Measurements from ENCODE around the gene POLE2.
"Not testable (repeated sequence)": the region's sequence is repeated elsewhere in the genome, so short reads cannot be mapped to it uniquely, and the experiment has no call there.

The POLE2 gene

DNA sequence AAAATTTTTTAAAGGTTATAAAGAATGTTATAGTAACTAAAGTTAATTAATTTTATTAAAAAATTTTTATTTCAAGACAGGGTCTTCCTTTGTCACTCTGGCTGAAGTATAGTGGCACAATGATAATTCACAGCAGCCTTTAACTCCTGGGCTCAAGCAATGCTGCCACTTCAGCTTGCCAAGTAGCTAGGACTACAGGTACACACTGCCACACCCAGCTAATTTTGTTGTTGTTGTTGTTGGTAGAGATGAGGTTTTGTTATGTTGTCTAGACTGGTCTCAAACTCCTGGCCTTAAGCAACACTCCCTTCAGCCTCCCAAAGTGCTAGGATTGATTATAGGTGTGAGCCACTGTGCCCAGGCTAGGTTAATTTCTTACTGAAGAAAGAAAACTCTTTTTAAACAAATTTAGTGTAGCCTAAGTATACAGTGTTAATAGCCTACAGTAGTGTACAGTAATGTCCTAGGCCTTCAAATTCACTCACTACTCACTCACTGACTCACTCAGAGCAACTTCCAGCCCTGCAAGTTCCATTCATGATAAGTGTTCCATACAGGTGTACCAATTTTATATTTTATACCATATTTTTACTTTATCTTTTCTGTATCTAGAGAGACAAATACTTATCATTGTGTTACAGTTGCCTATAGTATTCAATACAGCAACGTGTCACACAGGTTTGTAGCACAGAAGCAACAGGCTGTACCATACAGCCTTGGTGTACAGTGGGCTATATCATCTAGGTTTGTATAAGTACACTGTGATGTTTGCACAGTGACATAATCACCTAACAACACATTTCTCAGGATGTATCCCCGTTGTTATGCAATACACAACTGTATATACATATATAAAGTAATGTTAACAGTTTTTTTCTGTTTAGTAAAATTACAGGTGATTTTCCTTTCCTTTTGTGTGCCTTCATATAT lies 28.2 kb downstream of the POLE2 start:
- no peak for ATAC-seq

DNA sequence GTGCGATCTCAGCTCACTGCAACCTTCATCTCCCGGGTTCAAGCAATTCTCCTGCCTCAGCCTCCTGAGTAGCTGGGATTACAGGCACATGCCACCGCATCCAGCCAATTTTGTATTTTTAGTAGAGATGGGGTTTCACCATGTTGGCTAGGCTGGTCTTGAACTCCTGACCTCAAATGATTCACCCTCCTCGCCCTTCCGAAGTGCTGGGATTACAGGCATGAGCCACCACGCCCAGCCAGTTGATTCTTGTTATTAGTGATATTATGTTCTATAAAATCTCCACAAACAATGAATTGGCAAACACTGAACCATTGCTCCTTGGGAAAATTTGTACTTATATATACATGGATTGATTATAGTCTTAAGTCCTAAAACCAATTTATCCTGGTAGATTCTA lies 30.5 kb downstream of the POLE2 start:
- not testable (repeated sequence) for ATAC-seq

DNA sequence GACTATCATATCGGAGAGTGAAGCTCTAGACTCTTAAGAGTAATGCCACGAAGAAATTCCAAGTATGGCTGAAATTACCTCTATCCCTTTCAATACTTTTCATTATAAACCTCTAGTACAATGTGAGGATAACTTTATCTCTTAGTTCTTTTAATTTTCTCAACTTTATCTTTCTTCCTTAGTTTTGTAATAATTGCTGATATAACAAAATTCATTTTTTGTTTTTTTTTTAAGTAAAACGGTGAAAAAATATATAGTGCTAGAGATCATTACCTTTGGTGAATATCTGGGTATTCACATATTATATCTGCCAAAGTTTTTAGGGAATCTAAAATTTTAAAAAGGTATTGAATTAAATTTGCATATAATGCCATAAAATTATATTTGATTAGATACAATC lies 33.5 kb downstream of the POLE2 start:
- ATAC-seq: no peak

DNA sequence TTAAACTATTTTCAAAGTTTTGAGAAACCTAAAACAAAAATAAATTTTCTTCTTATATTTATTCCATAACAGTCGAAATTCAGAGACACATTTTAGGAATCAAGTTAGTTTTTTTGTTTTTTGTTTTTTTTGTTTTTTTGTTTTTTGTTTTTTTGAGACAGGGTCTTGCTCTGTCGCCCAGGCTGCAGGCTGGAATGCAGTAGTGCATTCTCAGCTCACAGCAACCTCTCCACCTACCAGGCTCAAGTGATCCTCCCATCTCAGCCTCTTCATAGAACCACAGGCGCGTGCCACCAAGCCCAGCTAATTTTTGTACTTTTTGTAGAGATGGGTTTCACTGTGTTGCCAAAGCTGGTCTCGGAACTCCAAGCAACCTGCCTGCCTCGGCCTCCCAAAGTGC lies 34.5 kb downstream of the POLE2 start:
- no peak for ATAC-seq

DNA sequence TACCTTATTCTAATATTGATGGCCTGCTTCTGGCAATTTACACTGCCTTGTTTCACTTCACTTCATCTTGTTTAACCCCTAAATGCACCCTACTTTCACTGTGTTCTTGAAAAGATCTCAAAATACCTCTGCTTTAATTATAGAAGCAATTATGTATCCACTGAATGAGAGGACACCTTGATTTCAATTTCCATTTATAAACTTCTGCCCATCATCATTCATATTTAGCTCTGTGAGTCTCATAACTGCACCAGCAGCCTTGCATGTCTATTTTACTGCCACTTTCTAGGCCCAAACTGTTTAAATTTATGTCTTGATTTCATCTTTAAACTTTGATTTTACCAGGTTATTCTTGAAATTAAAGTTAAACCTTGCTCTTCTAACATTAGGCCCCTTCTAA lies 45.9 kb downstream of the POLE2 start:
- ATAC-seq: no peak

DNA sequence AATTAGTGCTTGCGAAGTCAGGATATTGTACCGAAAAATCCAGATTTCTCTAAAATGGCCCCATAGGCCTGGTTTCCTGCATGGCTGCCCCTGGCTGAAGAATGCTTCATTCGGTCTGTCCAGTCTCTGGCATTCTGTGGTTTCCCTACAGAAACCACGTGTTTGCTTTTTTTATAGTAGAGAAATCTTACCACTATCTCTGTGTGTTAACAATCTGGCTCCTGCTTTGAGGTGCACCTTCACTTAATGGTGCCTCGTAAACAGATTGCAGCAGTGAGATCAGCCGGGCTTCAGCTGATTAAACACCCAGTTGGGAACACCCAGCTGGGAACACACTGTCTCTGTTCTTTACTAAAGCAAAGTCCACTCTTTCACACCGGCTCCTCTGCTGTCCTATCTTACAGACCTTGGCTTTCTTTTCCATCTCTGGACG lies 46.3 kb downstream of the POLE2 start:
- ATAC-seq: no peak

DNA sequence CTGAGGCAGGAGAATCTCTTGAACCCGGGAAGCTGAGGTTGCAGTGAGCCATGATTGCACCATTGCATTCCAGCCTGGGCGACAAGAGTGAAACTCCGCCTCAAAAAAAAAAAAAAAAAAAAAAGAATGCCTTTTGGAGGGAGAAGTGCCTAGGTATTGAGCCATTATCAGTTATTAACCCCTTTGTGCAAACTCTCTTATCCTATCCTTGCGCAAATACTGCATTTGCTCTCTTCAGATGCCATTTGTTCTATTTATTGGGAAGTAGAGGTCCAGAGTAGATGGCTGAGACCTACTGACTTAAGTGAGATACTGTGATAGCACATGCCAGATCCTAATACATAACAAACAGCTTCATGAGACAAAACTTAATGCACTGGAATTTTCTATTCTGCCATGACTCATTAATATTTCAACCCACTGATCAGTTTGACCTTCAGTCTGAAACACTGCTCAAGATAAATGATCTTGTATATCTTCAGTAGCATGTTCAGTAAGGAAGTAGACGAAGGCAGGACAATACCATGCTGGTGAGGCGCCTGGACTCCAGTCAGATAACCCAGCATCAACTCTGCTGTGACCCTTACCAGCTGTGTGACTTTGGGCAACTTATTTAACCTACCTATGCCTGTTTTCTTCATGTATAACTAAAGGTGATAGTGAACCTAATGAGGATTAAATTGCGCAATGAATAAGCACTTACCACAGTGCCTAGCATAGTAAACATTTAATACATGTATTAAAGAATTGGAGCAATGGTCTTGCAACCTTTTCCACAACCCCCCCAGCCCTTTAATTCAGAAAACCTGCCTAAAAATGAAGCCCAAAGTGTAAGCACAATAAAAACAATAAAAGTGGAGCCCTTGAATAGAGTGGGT lies 47.2 kb downstream of the POLE2 start:
- no peak for ATAC-seq

DNA sequence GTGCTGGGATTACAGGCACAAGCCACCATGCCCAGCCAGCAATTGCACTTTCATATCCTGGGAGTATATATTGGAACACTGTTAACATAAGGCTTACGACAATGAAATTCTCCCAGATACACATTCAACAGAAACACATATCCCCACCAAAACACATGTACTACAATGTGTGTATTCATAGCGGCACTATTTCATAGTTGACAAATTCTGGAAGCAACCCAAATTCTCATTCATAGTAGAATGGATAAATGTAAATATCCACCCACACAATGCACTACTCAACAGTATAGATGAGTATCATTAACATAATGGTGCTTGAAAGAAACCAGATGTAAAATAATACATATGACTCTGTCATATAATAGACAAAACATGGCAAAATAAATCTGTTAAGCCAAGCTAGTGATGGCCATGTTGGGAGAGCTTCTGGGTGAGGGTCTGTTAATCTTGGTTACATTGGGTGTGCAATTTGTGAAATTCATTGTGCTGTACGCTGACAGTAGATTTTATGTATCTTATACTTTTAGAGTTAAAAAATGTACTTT lies 50.4 kb downstream of the POLE2 start:
- no peak for ATAC-seq

DNA sequence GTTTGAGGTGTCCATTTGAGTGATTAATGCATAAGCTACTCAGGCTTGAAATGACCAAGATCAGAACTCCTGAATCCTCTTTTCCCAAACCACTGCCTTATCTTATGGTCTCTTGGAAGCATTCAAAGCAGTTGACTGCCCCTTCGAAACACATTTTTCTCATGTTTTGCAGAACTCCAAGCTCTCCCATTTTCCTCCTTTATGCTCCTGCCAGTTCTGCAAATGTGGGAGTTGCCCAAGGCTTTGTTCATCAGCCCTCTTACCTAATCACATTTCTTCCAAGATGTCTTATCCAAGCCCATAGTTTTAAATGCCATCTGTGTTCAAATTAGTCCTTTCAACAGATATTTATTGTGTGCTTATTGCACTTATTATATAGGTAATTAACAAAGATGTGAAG lies 51.1 kb downstream of the POLE2 start:
- ATAC-seq: no peak

DNA sequence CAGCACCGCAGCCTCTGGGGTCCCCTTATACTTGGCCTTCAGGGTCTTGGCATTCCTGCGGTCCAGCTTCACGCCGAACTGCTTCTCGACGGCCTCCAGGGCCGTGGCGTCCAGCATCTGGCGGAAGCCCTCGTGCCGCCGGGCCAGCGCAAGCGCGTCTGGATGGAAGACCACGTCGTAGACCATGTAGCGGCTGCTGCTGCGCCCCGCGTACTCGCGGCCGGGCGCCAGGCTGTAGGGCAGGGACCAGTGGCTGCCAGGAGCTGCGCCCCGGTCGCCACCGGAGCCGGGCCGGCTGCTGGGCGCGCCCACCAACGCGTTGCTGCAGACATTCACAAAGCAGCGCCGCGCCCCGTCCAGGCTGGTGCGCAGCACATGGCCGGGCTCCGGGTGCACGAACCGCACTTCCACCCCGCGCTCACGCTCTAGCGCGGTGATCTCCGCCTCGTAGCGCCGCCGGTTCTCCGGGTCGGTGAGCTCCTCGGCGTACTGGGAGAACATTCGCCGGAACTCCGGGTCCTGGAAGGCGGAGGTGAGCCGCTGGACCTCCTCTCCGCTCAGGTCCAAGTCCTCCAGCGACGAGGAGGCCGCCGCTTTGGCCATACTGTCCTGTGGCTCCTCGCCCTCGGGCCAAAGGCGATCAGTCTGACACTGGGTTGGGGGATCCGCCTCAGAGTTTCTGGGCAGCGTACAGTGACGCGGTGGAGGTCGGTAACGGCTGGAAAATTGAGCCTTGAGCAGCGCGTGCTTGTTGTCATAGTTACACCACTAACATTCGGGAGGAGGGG lies 53.3 kb downstream of the POLE2 start, which contains the start of gene DNAAF2:
Gene DNAAF2 (minus strand): TSS at position 698 of the 788 bp plus-strand sequence. CDS start 95 bp downstream, at position 603.
- ATAC-seq: peak; percentile 27 to 39

DNA sequence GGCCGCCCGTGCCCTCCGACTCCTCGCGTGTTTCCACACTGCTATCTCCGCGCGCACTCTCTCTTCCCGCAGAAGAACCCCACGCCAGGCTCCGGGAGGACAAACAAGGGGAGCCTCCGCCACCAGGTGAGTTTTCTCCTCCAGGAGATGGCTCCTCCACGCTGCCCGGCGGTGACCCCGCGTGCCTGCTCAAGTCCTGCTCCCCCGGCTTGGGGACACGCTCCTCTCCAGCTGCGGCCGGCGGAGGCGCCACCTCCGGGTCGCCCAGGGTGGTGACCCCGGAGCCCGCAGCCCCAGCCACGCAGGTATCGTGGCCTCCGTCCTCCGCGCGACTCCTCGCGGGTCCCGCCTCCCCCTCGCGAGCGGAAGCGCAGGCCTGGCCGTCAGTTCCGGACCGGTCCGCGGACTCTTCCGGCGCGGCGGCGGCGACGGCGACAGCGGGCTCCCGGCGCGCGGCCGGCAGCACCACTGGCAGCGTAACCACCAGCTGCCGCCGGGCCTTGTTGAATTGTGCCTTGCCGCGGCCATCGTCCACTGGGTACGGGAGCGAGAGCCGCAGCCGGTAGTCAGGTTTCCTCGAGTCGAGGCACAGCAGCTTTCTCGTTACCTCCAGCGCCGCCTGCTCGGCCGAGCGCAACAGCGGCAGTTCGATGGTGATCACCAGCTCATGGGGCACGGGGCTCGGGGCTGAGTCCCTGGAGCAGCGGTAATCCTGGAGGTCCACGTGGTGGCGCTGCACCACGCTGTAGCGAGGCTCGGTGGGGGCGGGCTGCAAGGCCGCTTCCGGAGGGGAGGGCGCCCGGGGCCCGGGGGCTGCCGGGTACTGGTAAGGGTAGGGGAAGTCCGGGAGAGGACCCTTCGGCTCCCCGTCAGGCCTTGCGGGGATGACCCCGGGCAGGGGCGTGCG lies 54.1 kb downstream of the POLE2 start:
- peak; percentile 77 to 85 for ATAC-seq

DNA sequence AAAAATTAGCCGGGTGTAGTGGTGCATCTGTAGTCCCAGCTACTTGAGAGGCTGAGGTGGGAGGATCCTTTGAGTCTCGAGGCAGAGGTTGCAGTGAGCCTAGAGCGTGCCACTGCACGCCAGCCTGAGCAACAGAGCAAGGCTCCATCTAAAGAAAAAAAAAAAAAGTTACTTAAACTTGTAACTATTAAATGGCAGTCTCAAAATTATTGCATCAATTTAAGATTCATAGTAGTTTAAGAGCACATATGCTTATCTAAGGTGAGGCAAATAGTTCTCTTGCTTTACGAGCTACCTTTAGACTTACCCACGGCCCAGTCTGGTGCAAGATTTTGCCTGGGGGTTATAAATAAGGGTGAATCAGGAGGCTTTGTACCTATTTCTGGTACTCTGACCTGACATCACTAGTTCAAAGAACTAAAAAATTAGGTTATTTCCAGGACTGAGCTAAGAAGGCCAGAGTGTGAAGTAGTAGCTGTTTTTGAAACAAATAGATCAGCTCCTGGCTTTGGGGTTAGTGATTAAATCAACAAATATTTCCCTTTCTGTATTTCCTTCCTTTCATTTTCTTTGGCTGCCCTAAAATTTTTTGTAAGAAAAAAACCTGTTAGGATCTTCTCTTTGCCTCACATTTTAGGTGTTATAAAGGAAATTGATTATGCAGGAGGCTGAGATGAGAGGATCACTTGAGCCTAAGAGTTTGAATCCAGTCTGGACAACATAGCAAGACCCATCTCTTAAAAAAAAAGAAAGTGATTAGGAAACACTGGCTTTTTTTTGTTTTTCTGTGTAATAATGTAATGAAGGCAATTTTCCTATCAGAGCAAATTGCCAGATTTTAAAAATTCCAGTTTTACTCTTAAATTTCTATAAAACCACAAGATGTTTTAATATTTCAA lies 63.8 kb downstream of the POLE2 start:
- peak in 1 of 2 donors; percentile 2 for ATAC-seq

DNA sequence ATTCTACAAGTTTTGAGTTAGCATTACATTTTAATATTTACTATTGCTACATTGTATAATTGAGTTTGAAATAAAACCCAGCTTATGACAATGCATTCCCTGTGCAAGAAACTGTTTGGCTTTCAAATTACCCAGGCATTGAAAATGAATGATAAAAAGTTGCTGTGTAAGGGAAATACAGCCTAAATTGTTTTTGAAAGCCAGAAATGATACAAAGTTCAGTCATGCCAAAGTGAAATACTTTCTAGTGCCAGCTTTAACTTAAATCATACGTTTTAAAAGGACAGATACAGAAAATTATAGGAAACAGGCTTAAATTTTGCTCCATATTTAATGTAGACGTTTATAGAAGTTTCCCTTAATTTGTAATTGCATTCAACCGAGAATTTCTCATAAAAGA lies 64.6 kb downstream of the POLE2 start:
- no peak for ATAC-seq

DNA sequence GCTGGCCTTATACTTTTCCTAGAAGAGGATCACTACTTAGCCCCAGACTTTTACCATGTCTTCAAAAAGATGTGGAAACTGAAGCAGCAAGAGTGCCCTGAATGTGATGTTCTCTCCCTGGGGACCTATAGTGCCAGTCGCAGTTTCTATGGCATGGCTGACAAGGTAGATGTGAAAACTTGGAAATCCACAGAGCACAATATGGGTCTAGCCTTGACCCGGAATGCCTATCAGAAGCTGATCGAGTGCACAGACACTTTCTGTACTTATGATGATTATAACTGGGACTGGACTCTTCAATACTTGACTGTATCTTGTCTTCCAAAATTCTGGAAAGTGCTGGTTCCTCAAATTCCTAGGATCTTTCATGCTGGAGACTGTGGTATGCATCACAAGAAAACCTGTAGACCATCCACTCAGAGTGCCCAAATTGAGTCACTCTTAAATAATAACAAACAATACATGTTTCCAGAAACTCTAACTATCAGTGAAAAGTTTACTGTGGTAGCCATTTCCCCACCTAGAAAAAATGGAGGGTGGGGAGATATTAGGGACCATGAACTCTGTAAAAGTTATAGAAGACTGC lies 65.9 kb downstream of the POLE2 start:
- no peak for ATAC-seq

DNA sequence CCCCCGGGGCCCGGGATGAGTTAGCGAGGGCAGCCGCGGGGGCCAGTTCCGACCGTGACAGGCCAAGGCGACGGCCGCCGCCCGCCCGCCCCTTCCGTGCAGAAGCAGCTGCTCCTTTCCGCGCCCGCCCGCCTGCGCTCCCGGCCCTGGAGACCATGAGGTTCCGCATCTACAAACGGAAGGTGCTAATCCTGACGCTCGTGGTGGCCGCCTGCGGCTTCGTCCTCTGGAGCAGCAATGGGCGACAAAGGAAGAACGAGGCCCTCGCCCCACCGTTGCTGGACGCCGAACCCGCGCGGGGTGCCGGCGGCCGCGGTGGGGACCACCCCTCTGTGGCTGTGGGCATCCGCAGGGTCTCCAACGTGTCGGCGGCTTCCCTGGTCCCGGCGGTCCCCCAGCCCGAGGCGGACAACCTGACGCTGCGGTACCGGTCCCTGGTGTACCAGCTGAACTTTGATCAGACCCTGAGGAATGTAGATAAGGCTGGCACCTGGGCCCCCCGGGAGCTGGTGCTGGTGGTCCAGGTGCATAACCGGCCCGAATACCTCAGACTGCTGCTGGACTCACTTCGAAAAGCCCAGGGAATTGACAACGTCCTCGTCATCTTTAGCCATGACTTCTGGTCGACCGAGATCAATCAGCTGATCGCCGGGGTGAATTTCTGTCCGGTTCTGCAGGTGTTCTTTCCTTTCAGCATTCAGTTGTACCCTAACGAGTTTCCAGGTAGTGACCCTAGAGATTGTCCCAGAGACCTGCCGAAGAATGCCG lies 66.7 kb downstream of the POLE2 start:
- peak; percentile 4 to 5 for ATAC-seq

DNA sequence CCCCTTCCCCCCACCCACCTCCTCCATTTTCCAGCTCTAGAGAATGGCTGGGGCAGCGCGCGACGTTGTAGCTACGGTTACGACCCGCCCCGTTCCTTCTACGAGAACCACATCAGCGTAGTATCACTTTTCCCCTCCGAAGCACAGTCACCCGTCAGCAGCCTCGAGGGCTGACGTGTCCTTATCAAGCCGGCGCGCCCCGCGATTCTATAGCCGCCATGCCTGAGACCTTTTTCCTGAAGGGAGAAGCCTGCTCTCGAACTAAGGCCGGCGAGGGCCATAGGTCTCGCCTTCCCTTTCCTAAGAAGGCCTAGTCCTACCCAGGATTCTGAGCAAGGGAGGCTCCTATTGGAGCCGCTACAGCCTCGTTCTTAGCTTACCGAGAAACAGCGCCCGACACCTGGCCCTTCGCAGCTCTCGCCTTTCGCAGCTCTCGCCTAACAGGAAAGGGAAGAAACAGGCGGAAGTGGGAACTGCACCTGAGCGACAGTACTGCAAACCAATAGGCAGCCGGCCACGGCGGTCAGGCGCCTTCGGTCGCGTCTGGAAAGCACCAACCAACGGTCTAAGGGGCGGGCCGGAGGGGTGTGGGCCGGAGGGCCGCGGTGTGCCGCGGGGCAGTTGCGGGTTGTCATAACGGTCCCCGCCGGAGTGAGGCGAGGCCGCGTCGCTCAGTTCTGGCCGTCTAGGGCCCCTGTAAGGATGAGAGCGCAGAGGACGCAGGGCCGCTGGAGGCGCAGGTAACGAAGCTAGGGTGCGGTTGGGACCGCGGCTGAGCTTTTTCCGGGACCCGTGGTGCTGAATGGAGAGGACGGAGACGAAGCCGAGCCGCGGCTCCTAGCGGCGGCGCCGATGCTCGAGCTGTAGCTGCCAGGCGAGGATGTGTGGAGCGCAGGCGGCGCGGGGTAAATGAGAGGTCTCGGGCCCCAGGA lies 67.6 kb downstream of the POLE2 start, which contains the start of the genes MGAT2 and RPL36AL:
Gene MGAT2 (plus strand): TSS at position 618 of the 932 bp plus-strand sequence. CDS start 470 bp downstream, outside the sequence.
Gene RPL36AL (minus strand): TSS at position 445 of the 932 bp plus-strand sequence. CDS start 1,522 bp downstream, outside the sequence.
- peak; percentile 88 to 90 for ATAC-seq

DNA sequence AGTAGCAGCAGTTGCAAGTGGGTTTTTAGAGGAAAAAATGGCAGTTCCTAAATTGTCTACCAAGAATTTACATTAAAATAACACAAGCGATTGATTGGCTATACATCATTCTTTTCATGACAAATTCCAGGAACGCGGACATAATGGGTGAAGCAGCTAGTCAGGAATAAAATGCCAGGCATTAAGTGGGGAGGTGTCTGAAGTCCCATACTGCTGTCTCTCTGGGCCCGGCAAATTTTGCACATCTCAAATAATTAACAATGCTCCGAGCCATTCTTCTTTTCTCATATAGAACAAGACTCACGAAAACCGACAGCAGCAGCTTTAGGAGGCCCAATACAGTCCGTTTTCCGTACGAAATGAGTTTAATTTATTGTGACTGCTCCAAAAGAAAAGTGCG lies 68.3 kb downstream of the POLE2 start:
- no peak for ATAC-seq

Measured in activated CD4-positive, CD25-positive, alpha-beta regulatory T cell treated with anti-CD3 and anti-CD28 coated beads, Interleukin-2, amount 50 U/mL, for 24 hours (primary cell).